Ascending aorta (tissue), 2 donors: ENCODE results near the gene NPTXR. TPM values are rescaled to one million over a fixed set of nuclear protein-coding genes. Genes with fewer than 3 reads are reported as not detected.

ENCODE experiments used
- DNase-seq, 2 donors: peaks; one replicate each; pipeline ENCODE4 v3.0.0-alpha.2; 2019; ENCODE audit warnings: low spot score in 2 of 2
- H3K27ac ChIP-seq, 2 donors: fragments of 200-600 bp; sonication (generic); one replicate each; pipeline ENCODE4 v1.5.1; 2016 to 2017; ENCODE audit warnings: mild to moderate bottlenecking in 1 of 2
- H3K27me3 ChIP-seq: fragments of 200-600 bp; sonication (generic); one replicate; pipeline ENCODE4 v1.5.1; 2017
- H3K36me3 ChIP-seq, 2 donors: fragments of 200-600 bp; sonication (generic); one replicate each; pipeline ENCODE4 v1.5.1; 2016
- H3K4me1 ChIP-seq, 2 donors: fragments of 200-600 bp; sonication (generic); one replicate each; pipeline ENCODE4 v1.5.1; 2016 to 2017; ENCODE audit warnings: mild to moderate bottlenecking in 1 of 2
- H3K4me3 ChIP-seq, 2 donors: fragments of 200-600 bp; sonication (generic); one replicate each; pipeline ENCODE4 v1.5.1; 2016 to 2017; ENCODE audit warnings: mild to moderate bottlenecking in 1 of 2
- H3K9me3 ChIP-seq, 2 donors: fragments of 200-600 bp; sonication (generic); one replicate each; pipeline ENCODE4 v1.5.1; 2016
- intact Hi-C: fragments of 100-400 bp; cut with DNase I; formaldehyde crosslinking; loops from one replicate; pipeline ENCODE4 v1.15.1; 2023
- total RNA-seq: library from RNA; depleted of rRNA; stranded (reverse); fragments of >200 nt; gene quantifications from one replicate; pipeline ENCODE4 v1.1.0, GENCODE V29; 2016
- TF ChIP-seq, protein P1 (sequence below), 3 experiments: fragments of 200-600 bp in 2 of 3; fragments of 450-650 bp in 1 of 3; sonication (generic) in 2 of 3; IDR thresholded peaks; one replicate each; pipeline ENCODE4 v1.5.1; 2016 to 2019; ENCODE audit warnings: antibody characterized with exemption in 3 of 3, mild to moderate bottlenecking in 1 of 3, moderate library complexity in 1 of 3

The NPTXR gene
- total RNA-seq, 1 donor from 2014 or later: 46.3 TPM

DNA sequence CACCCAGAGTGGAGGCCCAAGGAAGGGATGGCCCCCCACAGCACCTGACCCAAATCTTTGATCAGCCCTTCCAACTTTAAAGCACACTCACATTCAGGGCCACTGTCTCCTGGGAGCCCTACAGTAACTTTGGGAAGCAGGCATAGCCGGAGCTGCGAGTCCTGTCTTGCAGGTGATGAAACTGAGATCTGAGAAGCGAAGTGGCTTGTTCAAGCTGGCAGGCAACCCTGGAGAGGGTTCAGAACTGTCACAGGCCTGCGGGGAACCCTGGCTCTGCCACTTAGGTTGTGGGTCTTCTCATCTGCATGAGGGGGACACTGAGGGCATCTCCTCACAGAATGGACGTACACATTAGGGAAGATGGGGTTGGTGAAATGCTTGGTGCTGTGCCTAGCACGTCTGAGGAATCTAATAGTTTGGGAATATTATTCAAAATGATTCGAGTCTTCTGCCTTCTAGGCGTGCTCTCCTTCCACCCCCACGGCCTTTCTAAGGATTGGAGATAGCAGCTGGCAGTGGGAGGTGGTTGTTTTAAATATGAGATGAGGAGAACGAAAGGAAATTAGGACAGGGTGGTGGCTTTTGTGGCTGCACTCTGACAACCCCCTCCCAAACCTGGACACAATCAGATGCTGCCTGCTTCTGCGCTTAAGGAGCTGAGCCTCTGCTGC, 69.2 kb downstream of the NPTXR start:
- Histone ChIP-seq H3K4me1 (no peaks in the 10 kb centered on the region), H3K36me3 (peaks cover 6 to 11% of the 10 kb centered on the region in 2 donors), H3K4me3 (no peak overlapping the region), H3K27ac (no peak overlapping the region), H3K27me3 (no peaks in the 10 kb centered on the region), H3K9me3 (no peaks in the 10 kb centered on the region)
- intact Hi-C loops: no loop called here
- no peak for DNase-seq
- TF ChIP-seq, protein P1, sequence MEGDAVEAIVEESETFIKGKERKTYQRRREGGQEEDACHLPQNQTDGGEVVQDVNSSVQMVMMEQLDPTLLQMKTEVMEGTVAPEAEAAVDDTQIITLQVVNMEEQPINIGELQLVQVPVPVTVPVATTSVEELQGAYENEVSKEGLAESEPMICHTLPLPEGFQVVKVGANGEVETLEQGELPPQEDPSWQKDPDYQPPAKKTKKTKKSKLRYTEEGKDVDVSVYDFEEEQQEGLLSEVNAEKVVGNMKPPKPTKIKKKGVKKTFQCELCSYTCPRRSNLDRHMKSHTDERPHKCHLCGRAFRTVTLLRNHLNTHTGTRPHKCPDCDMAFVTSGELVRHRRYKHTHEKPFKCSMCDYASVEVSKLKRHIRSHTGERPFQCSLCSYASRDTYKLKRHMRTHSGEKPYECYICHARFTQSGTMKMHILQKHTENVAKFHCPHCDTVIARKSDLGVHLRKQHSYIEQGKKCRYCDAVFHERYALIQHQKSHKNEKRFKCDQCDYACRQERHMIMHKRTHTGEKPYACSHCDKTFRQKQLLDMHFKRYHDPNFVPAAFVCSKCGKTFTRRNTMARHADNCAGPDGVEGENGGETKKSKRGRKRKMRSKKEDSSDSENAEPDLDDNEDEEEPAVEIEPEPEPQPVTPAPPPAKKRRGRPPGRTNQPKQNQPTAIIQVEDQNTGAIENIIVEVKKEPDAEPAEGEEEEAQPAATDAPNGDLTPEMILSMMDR (IDR thresholded peaks at IDR 0.05): no peak

DNA sequence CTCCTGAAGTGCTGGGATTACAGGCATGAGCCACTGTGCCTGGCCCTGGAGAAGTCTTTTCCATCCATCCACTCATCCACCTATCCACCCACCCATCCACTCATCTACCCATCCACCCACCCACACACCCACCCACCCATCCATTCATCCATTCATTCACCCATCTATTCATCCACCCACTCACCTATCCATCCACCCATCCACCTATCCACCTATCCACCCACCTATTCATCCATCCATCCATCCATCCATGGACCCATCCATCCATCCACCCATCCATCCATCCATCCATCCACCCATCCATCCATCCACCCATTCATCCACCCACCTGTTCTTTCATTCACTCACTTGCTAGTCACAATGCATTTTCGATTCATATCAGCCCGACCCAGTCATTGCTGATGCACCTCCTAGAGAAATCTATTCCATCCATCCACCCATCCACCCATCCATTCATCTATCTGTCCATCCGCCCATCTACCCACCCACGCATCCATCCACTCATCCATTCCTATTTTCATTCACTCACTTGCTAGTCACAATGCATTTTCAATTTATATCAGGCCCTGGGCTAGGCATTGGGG, 70.4 kb downstream of the NPTXR start:
- intact Hi-C loops: no loop called here
- DNase-seq: no peak
- Histone ChIP-seq H3K4me1 (no peaks in the 10 kb centered on the region), H3K9me3 (no peaks in the 10 kb centered on the region), H3K27ac (no peak overlapping the region), H3K27me3 (no peaks in the 10 kb centered on the region), H3K36me3 (peaks cover 0 to 2% of the 10 kb centered on the region in 2 donors), H3K4me3 (no peak overlapping the region)
- TF ChIP-seq, protein P1 (IDR thresholded peaks at IDR 0.05): no peak

- no peaks in the 10 kb centered on the region for H3K9me3 ChIP-seq
- TF ChIP-seq, protein P1 (IDR thresholded peaks at IDR 0.05): no peak
- H3K4me3 ChIP-seq: no peak overlapping the region
- no peak overlapping the region for H3K27ac ChIP-seq
- H3K36me3 ChIP-seq: no peaks in the 10 kb centered on the region
- H3K27me3 ChIP-seq: no peaks in the 10 kb centered on the region
- intact Hi-C loops: no loop called here
- H3K4me1 ChIP-seq: no peaks in the 10 kb centered on the region
- no peak for DNase-seq
Measured at GRCh38 chr22:38772623-38772873, 71.3 kb downstream of the NPTXR start.

DNA sequence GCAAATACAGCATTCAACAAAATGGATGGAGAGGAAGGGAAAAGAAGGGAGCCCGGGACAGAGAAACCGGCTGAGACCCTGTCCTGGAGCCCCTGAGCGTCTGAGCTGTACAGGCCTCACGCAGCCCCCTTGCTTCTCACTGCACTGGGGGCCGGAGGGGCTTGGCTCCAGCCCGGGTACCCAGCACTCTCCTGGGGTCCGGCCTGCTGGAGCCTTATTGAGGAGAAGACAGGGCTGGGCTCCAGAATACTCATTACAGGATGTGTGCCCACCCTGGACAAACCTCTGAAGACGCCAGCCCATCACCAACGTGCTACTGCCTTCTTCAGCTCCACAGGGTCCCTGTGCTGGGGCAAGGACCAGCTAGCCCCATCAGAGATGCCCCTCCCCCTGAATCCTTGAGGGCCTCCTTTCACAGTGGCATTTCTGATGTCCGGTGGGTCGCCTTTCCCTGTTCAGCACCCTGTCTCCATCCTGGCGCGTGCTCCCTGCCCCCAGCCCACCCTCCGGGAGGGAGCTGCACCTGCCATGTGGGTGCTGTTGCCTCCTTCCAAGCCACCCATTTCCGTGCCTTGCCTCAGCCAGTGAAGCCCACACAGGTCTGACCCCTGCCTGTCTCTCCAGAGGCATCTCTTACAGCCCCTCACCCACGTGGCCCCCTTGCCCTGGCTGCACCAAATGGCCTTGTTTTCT, 73.4 kb downstream of the NPTXR start:
- no peaks in the 10 kb centered on the region for H3K4me1 ChIP-seq
- no peak overlapping the region for H3K27ac ChIP-seq
- TF ChIP-seq, protein P1 (IDR thresholded peaks at IDR 0.05): no peak
- no peaks in the 10 kb centered on the region for H3K27me3 ChIP-seq
- DNase-seq: no peak
- H3K36me3 ChIP-seq: no peaks in the 10 kb centered on the region
- no peak overlapping the region for H3K4me3 ChIP-seq
- intact Hi-C loops: no loop called here
- no peaks in the 10 kb centered on the region for H3K9me3 ChIP-seq

Other genes with a start within 250 kb of the NPTXR start
- 0.43 TPM for gene FAM227A, start 187.6 kb downstream of the NPTXR start, total RNA-seq
- gene CBY1, start 187.4 kb downstream of the NPTXR start, total RNA-seq: 14.0 TPM
- 19.3 TPM for gene TOMM22, start 162.1 kb downstream of the NPTXR start, total RNA-seq
- 153 TPM for gene JOSD1, start 143.1 kb downstream of the NPTXR start, total RNA-seq
- 89.5 TPM for gene GTPBP1, start 138.1 kb downstream of the NPTXR start, total RNA-seq
- gene SUN2, start 88.0 kb downstream of the NPTXR start, total RNA-seq: 896 TPM
- gene DNAL4, start 49.9 kb downstream of the NPTXR start, total RNA-seq: 18.0 TPM
- 159 TPM for gene CBX6, start 28.2 kb upstream of the NPTXR start, total RNA-seq
- not detected for gene APOBEC3A, start 113.6 kb upstream of the NPTXR start, total RNA-seq
- 0.64 TPM for gene APOBEC3B, start 138.3 kb upstream of the NPTXR start, total RNA-seq
- 9.5 TPM for gene APOBEC3C, start 170.2 kb upstream of the NPTXR start, total RNA-seq
- gene APOBEC3D, start 177.1 kb upstream of the NPTXR start, total RNA-seq: 0.75 TPM
- 0.11 TPM for gene APOBEC3F, start 196.8 kb upstream of the NPTXR start, total RNA-seq
- 9.3 TPM for gene APOBEC3G, start 233.2 kb upstream of the NPTXR start, total RNA-seq